GM23338 (cell line): ENCODE measurements around the gene CDK10.

Experiments
- CREB1 ChIP-seq: fragments of 250-450 bp; sonication (Bioruptor Pico); IDR thresholded peaks from 2 replicates; pipeline ENCODE4 v1.5.0; 2020; ENCODE audit warnings: low read depth, mild to moderate bottlenecking, moderate library complexity
- CTCF ChIP-seq, 2 experiments: fragments of 200-600 bp in 1 of 2; sonication (generic) in 1 of 2; conservative IDR thresholded peaks; 2 replicates each; pipeline versions ENCODE4 v1.5.1 to v1.6.1; 2016 to 2017; ENCODE audit warnings: antibody characterized with exemption in 2 of 2, low read depth in 2 of 2, mild to moderate bottlenecking in 2 of 2, moderate library complexity in 1 of 2
- EZH2 ChIP-seq: fragments of 200-600 bp; sonication (generic); IDR thresholded peaks from one replicate; pipeline ENCODE4 v1.8.0; 2017; ENCODE audit warnings: antibody characterized with exemption, mild to moderate bottlenecking, low read depth; ENCODE audit not compliant: unreplicated experiment
- EZH2phosphoT487 ChIP-seq: fragments of 200-600 bp; sonication (generic); IDR thresholded peaks from one replicate; pipeline ENCODE4 v1.8.1; 2018; ENCODE audit warnings: antibody characterized with exemption; ENCODE audit not compliant: unreplicated experiment
- JUNB ChIP-seq: IDR thresholded peaks from one replicate; pipeline ENCODE4 v1.6.1; 2016; ENCODE audit warnings: antibody characterized with exemption; ENCODE audit not compliant: unreplicated experiment
- NANOG ChIP-seq: IDR thresholded peaks from 2 replicates; pipeline ENCODE4 v1.6.1; 2016; ENCODE audit warnings: antibody characterized with exemption, borderline replicate concordance
- POLR2AphosphoS5 ChIP-seq: IDR thresholded peaks from 2 replicates; pipeline ENCODE4 v1.6.1; 2016; ENCODE audit warnings: antibody characterized with exemption, low read depth
- REST ChIP-seq: IDR thresholded peaks from one replicate; pipeline ENCODE4 v1.6.1; 2018; ENCODE audit warnings: antibody characterized with exemption; ENCODE audit not compliant: unreplicated experiment
- STAT1 ChIP-seq: IDR thresholded peaks from one replicate; pipeline ENCODE4 v1.6.1; 2016; ENCODE audit warnings: antibody characterized with exemption; ENCODE audit not compliant: unreplicated experiment
- ZNF114 ChIP-seq: fragments of 250-450 bp; sonication (Bioruptor Pico); IDR thresholded peaks from 2 replicates; pipeline ENCODE4 v1.5.0; 2020; ENCODE audit warnings: mild to moderate bottlenecking, moderate library complexity

DNA sequence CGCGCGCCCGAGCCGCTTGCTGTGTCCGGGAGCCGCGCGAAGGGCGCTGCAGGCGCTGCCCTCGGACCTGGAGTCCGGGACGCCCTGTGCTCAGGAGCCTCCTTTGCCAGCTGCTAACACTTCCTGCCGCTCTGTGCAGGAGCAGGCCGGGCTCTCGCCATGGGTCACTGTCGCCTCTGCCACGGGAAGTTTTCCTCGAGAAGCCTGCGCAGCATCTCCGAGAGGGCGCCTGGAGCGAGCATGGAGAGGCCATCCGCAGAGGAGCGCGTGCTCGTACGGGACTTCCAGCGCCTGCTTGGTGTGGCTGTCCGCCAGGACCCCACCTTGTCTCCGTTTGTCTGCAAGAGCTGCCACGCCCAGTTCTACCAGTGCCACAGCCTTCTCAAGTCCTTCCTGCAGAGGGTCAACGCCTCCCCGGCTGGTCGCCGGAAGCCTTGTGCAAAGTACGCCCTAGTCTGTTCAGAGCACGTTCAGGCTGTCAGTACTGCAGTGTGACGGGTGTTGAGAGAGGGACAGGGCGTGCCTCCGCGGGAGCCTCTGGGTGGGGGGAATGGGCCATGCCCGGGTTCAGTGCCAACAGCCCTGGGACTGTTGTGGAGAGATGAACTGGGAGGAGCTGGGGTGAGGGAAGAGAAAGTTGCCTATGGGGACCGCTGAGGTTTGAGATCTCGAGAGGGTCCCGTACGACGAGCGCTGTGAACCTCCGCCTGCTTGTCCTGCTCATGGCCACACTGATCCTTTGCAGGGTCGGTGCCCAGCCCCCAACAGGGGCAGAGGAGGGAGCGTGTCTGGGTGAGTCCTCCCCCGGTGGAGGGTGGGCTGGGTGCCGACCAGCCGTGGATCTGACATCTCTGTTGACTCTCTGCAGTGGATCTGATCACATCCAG, 36.1 kb downstream of the CDK10 start:
- TF ChIP-seq CTCF (conservative IDR thresholded peaks at IDR 0.05; ENCODE audit: low read depth in 2 of 2) (no peak), STAT1 (no peak), EZH2 (no peak), EZH2phosphoT487 (no peak), ZNF114 (CRISPR knock-in tag) (no peak), JUNB (no peak), REST (no peak), POLR2AphosphoS5 (no peak; the same call in 1 of the 2 replicates), CREB1 (no peak), NANOG (no peak)
